GM23338 (cell line): Measurements from ENCODE around the gene KBTBD6. TPM values are rescaled to one million over a fixed set of nuclear protein-coding genes. Genes with fewer than 3 reads are reported as not detected.

ENCODE experiments used
- ATAC-seq: fragments of 200-7000 bp; cut with Tn5 transposase; 3 replicates; pipeline ENCODE4 v1.9.1; 2020
- DNase-seq: peaks from one replicate; pipeline ENCODE4 v3.0.0-alpha.2; 2015; ENCODE audit warnings: low spot score
- H2AFZ ChIP-seq: fragments of 200-600 bp; sonication (generic); 2 replicates; pipeline ENCODE4 v1.8.0; 2016; ENCODE audit warnings: antibody characterized with exemption, mild to moderate bottlenecking, moderate library complexity
- H3F3A ChIP-seq: fragments of 200-600 bp; sonication (generic); replicated peaks from 2 replicates; pipeline ENCODE4 v1.8.0; 2017; ENCODE audit warnings: antibody characterized with exemption, mixed run types, low read depth
- H3K27ac ChIP-seq: fragments of 200-600 bp; sonication (generic); 2 replicates; pipeline ENCODE4 v1.6.1; 2016; ENCODE audit warnings: low read depth
- H3K27me3 ChIP-seq: fragments of 200-600 bp; sonication (generic); 2 replicates; pipeline ENCODE4 v1.8.0; 2016; ENCODE audit warnings: mild to moderate bottlenecking, mixed run types, moderate library complexity; ENCODE audit not compliant: insufficient read depth
- H3K36me3 ChIP-seq: fragments of 200-600 bp; sonication (generic); 2 replicates; pipeline ENCODE4 v1.8.0; 2016; ENCODE audit warnings: mild to moderate bottlenecking; ENCODE audit not compliant: insufficient read depth
- H3K4me1 ChIP-seq: fragments of 200-600 bp; sonication (generic); 2 replicates; pipeline ENCODE4 v1.8.0; 2016; ENCODE audit warnings: mild to moderate bottlenecking, moderate library complexity; ENCODE audit not compliant: insufficient read depth
- H3K4me2 ChIP-seq: fragments of 200-600 bp; sonication (generic); 2 replicates; pipeline ENCODE4 v1.7.1; 2017; ENCODE audit warnings: mixed run types
- H3K4me3 ChIP-seq: fragments of 200-600 bp; sonication (generic); 2 replicates; pipeline ENCODE4 v1.6.1; 2016; ENCODE audit warnings: mixed run types
- H3K79me2 ChIP-seq: fragments of 200-600 bp; sonication (generic); replicated peaks from 2 replicates; pipeline ENCODE4 v1.8.0; 2017; ENCODE audit warnings: mild to moderate bottlenecking; ENCODE audit not compliant: insufficient read depth
- H3K9me2 ChIP-seq: fragments of 200-600 bp; sonication (generic); 2 replicates; pipeline ENCODE4 v1.8.0; 2017; ENCODE audit not compliant: insufficient read depth
- H4K20me1 ChIP-seq: fragments of 200-600 bp; sonication (generic); replicated peaks from 2 replicates; pipeline ENCODE4 v1.8.0; 2017; ENCODE audit warnings: mild to moderate bottlenecking; ENCODE audit not compliant: insufficient read depth
- H3K27ac Mint-ChIP-seq: 2 replicates; pipeline ENCODE4 v1.8.0; 2020; ENCODE audit warnings: inconsistent platforms, mild to moderate bottlenecking, moderate library complexity, mixed read lengths
- H3K27me3 Mint-ChIP-seq: 3 replicates; pipeline ENCODE4 v1.8.0; 2022; ENCODE audit warnings: low read depth, mild to moderate bottlenecking, moderate library complexity, mixed read lengths, inconsistent platforms; ENCODE audit not compliant: insufficient read depth, poor library complexity
- H3K36me3 Mint-ChIP-seq: 3 replicates; pipeline ENCODE4 v1.8.0; 2021; ENCODE audit warnings: low read depth, mild to moderate bottlenecking, inconsistent platforms, moderate library complexity, mixed read lengths
- H3K4me1 Mint-ChIP-seq: 3 replicates; pipeline ENCODE4 v1.8.0; 2020; ENCODE audit warnings: mild to moderate bottlenecking, inconsistent platforms, mixed read lengths
- H3K4me3 Mint-ChIP-seq: 3 replicates; pipeline ENCODE4 v1.8.0; 2021; ENCODE audit warnings: moderate library complexity, mild to moderate bottlenecking, inconsistent platforms, mixed read lengths
- H3K9me3 Mint-ChIP-seq: 3 replicates; pipeline ENCODE4 v1.8.0; 2020; ENCODE audit warnings: moderate library complexity, mild to moderate bottlenecking, inconsistent platforms, mixed read lengths
- CREB1 ChIP-seq: fragments of 250-450 bp; sonication (Bioruptor Pico); IDR thresholded peaks from 2 replicates; pipeline ENCODE4 v1.5.0; 2020; ENCODE audit warnings: low read depth, mild to moderate bottlenecking, moderate library complexity
- CTCF ChIP-seq, 2 experiments: fragments of 200-600 bp in 1 of 2; sonication (generic) in 1 of 2; conservative IDR thresholded peaks; 2 replicates each; pipeline versions ENCODE4 v1.5.1 to v1.6.1; 2016 to 2017; ENCODE audit warnings: antibody characterized with exemption in 2 of 2, low read depth in 2 of 2, mild to moderate bottlenecking in 2 of 2, moderate library complexity in 1 of 2
- EZH2 ChIP-seq: fragments of 200-600 bp; sonication (generic); IDR thresholded peaks from one replicate; pipeline ENCODE4 v1.8.0; 2017; ENCODE audit warnings: antibody characterized with exemption, mild to moderate bottlenecking, low read depth; ENCODE audit not compliant: unreplicated experiment
- JUNB ChIP-seq: IDR thresholded peaks from one replicate; pipeline ENCODE4 v1.6.1; 2016; ENCODE audit warnings: antibody characterized with exemption; ENCODE audit not compliant: unreplicated experiment
- NANOG ChIP-seq: IDR thresholded peaks from 2 replicates; pipeline ENCODE4 v1.6.1; 2016; ENCODE audit warnings: antibody characterized with exemption, borderline replicate concordance
- POLR2AphosphoS5 ChIP-seq: IDR thresholded peaks from 2 replicates; pipeline ENCODE4 v1.6.1; 2016; ENCODE audit warnings: antibody characterized with exemption, low read depth
- REST ChIP-seq: IDR thresholded peaks from one replicate; pipeline ENCODE4 v1.6.1; 2018; ENCODE audit warnings: antibody characterized with exemption; ENCODE audit not compliant: unreplicated experiment
- STAT1 ChIP-seq: IDR thresholded peaks from one replicate; pipeline ENCODE4 v1.6.1; 2016; ENCODE audit warnings: antibody characterized with exemption; ENCODE audit not compliant: unreplicated experiment
- ZNF114 ChIP-seq: fragments of 250-450 bp; sonication (Bioruptor Pico); IDR thresholded peaks from 2 replicates; pipeline ENCODE4 v1.5.0; 2020; ENCODE audit warnings: mild to moderate bottlenecking, moderate library complexity
- ZNF331 ChIP-seq: fragments of 250-450 bp; sonication (Bioruptor Pico); IDR thresholded peaks from 2 replicates; pipeline ENCODE4 v1.5.0; 2020; ENCODE audit warnings: low read depth, mild to moderate bottlenecking, moderate library complexity
- polyA plus RNA-seq: library from polyadenylated mRNA; unstranded; fragments of >200 nt; fragmentation: Nextera tagmentation; extraction: Ambion mirVana; gene quantifications from 2 replicates; pipeline ENCODE4 v1.2.1, GENCODE V29; 2016
- total RNA-seq: library from RNA; depleted of rRNA; stranded (reverse); fragments of >200 nt; shearing (Covaris generic); gene quantifications from 2 replicates; pipeline ENCODE4 v1.2.3, GENCODE V29; 2014

The KBTBD6 gene
- total and polyA plus RNA-seq, 2 experiments from 2014 or later = 5.7 to 13.5 TPM

- H3K4me3 ChIP-seq = no peak overlapping the region
- no peak overlapping the region for H3K27ac Mint-ChIP-seq
- no peak for TF ChIP-seq REST
- no peak for TF ChIP-seq EZH2
- no peak for TF ChIP-seq ZNF331
- no peak for TF ChIP-seq POLR2AphosphoS5
- no peak for TF ChIP-seq STAT1
- TF ChIP-seq ZNF114 = no peak
- H3K27me3 ChIP-seq = no peaks in the 10 kb centered on the region
- no peaks in the 10 kb centered on the region for H3K79me2 ChIP-seq
- no peak overlapping the region for H3K4me3 Mint-ChIP-seq
- H3K27me3 Mint-ChIP-seq = no peaks in the 10 kb centered on the region
- H3K36me3 Mint-ChIP-seq = peaks cover 6% of the 10 kb centered on the region; the same call in 2 of the 3 replicates
- H3K4me1 Mint-ChIP-seq = no peaks in the 10 kb centered on the region
- H3K9me3 Mint-ChIP-seq = peaks cover 17% of the 10 kb centered on the region; the same call in 1 of the 3 replicates
- no peaks in the 10 kb centered on the region for H3K36me3 ChIP-seq
- no peaks in the 10 kb centered on the region for H3F3A ChIP-seq
- DNase-seq (no peak), ATAC-seq (no peak)
- no peak overlapping the region for H3K4me2 ChIP-seq
- H3K4me1 ChIP-seq = no peaks in the 10 kb centered on the region
- 0 out of 2 replicates have a peak, but pooled peaks cover 3% of the 10 kb centered on the region for H3K9me2 ChIP-seq
- no peaks in the 10 kb centered on the region for H4K20me1 ChIP-seq
- no peak overlapping the region for H2AFZ ChIP-seq
- no peak overlapping the region for H3K27ac ChIP-seq
These were observed 21.1 kb downstream of the KBTBD6 start for GRCh38 chr13:41111454-41111853.

- no peaks in the 10 kb centered on the region for H3K27me3 Mint-ChIP-seq
- H3K27me3 ChIP-seq = no peaks in the 10 kb centered on the region
- H3K4me3 ChIP-seq = no peak overlapping the region
- H3K4me1 Mint-ChIP-seq = no peaks in the 10 kb centered on the region
- no peaks in the 10 kb centered on the region for H4K20me1 ChIP-seq
- peaks cover 6% of the 10 kb centered on the region; the same call in 2 of the 3 replicates for H3K36me3 Mint-ChIP-seq
- H3K4me1 ChIP-seq = no peaks in the 10 kb centered on the region
- H3K27ac Mint-ChIP-seq = no peak overlapping the region
- 0 out of 2 replicates have a peak overlapping the region, but pooled peaks have one; percentile 52 for H2AFZ ChIP-seq
- no peak overlapping the region for H3K27ac ChIP-seq
- no peak overlapping the region for H3K4me3 Mint-ChIP-seq
- no peaks in the 10 kb centered on the region for H3F3A ChIP-seq
- no peaks in the 10 kb centered on the region for H3K79me2 ChIP-seq
- no peaks in the 10 kb centered on the region for H3K36me3 ChIP-seq
- peaks cover 17% of the 10 kb centered on the region; the same call in 1 of the 3 replicates for H3K9me3 Mint-ChIP-seq
- no peak overlapping the region for H3K4me2 ChIP-seq
- ATAC-seq (peak; percentile 79), DNase-seq (peak; percentile 21)
- TF ChIP-seq NANOG (no peak), POLR2AphosphoS5 (no peak), CTCF (conservative IDR thresholded peaks at IDR 0.05; ENCODE audit: low read depth in 2 of 2) (no peak), EZH2 (no peak), STAT1 (no peak), ZNF331 (no peak), CREB1 (CRISPR knock-in tag) (no peak), ZNF114 (no peak), REST (no peak), JUNB (no peak)
- H3K9me2 ChIP-seq = no peaks in the 10 kb centered on the region
These were observed 25.0 kb downstream of the KBTBD6 start for GRCh38 chr13:41107584-41108014.
